Activated CD8-positive, alpha-beta T cell treated with anti-CD3 and anti-CD28 coated beads for 36 hours (primary cell): ENCODE results near the gene PRDM16. TPM values are rescaled to one million over a fixed set of nuclear protein-coding genes. Genes with fewer than 3 reads are reported as not detected.

Experiments
- ATAC-seq: fragments of 200-7000 bp; cut with Tn5 transposase; one replicate; pipeline ENCODE4 v1.10.0; 2021; ENCODE audit warnings: mild to moderate bottlenecking, moderate library complexity
- CTCF ChIA-PET: fragments of 350-600 bp; sonication (Branson Sonifier 250); formaldehyde crosslinking; loops from one replicate; lab custom pipeline; 2021; ENCODE audit warnings: antibody characterized with exemption; lab: Charles Lee
- POLR2A ChIA-PET: fragments of 350-600 bp; sonication (Branson Sonifier 250); formaldehyde crosslinking; loops from one replicate; lab custom pipeline; 2021; ENCODE audit warnings: antibody characterized with exemption; lab: Charles Lee
- DNase-seq: peaks from one replicate; pipeline ENCODE4 v3.0.0-alpha.2; 2020
- H3K27ac Mint-ChIP-seq: one replicate; pipeline ENCODE4 v1.8.0; 2021; ENCODE audit warnings: mild to moderate bottlenecking, mixed read lengths
- H3K27me3 Mint-ChIP-seq: one replicate; pipeline ENCODE4 v1.8.0; 2021; ENCODE audit warnings: mixed read lengths
- H3K36me3 Mint-ChIP-seq: one replicate; pipeline ENCODE4 v1.8.0; 2021; ENCODE audit warnings: low read depth, mixed read lengths
- H3K4me1 Mint-ChIP-seq: one replicate; pipeline ENCODE4 v1.8.0; 2021; ENCODE audit warnings: low read depth, mixed read lengths
- H3K4me3 Mint-ChIP-seq: one replicate; pipeline ENCODE4 v1.8.0; 2021; ENCODE audit warnings: mild to moderate bottlenecking, moderate library complexity, mixed read lengths
- H3K9me3 Mint-ChIP-seq: one replicate; pipeline ENCODE4 v1.8.0; 2021; ENCODE audit warnings: mixed read lengths
- CTCF ChIP-seq: fragments of 200-600 bp; IDR thresholded peaks from one replicate; pipeline ENCODE4 v1.8.0; 2022; ENCODE audit warnings: antibody characterized with exemption, mild to moderate bottlenecking
- intact Hi-C: fragments of 100-400 bp; cut with micrococcal nuclease; formaldehyde crosslinking; loops from one replicate; pipeline ENCODE4 v1.10.0; 2022
- total RNA-seq, 2 experiments: library from RNA; stranded (reverse); gene quantifications; one replicate each; pipeline ENCODE4 v1.2.3, GENCODE V29; 2021

The PRDM16 gene
- total RNA-seq, 2 experiments from 2014 or later = 0.29 to 0.49 TPM

- DNase-seq = no peak
Measured at GRCh38 chr1:3062616-3063378, 6.2 kb upstream of the PRDM16 start.

GRCh38 chr1:3063379-3064295 lies 5.4 kb upstream of the PRDM16 start:
- Mint-ChIP-seq H3K4me3 (no peak overlapping the region), H3K36me3 (no peaks in the 10 kb centered on the region), H3K4me1 (no peaks in the 10 kb centered on the region), H3K27ac (no peak overlapping the region), H3K9me3 (no peaks in the 10 kb centered on the region), H3K27me3 (peaks cover 13% of the 10 kb centered on the region)
- DNase-seq (no peak), ATAC-seq (no peak)
- ChIA-PET CTCF (no interaction called here), POLR2A (no interaction called here)
- intact Hi-C loops = no loop called here
- TF ChIP-seq CTCF = no peak

More at GRCh38 chr1:3062616-3063378, 6.2 kb upstream of the PRDM16 start:
- no peak for ATAC-seq
- ChIA-PET CTCF (no interaction called here), POLR2A (no interaction called here)
- Mint-ChIP-seq H3K27ac (no peak overlapping the region), H3K4me3 (no peak overlapping the region), H3K36me3 (no peaks in the 10 kb centered on the region), H3K4me1 (no peaks in the 10 kb centered on the region), H3K9me3 (no peaks in the 10 kb centered on the region), H3K27me3 (peaks cover 11% of the 10 kb centered on the region)
- intact Hi-C loops = no loop called here
- no peak for TF ChIP-seq CTCF

GRCh38 chr1:3064296-3064850 lies 4.6 kb upstream of the PRDM16 start:
- no peak for ATAC-seq
- intact Hi-C loops = no loop called here
- Mint-ChIP-seq H3K4me1 (peaks cover 2% of the 10 kb centered on the region), H3K4me3 (no peak overlapping the region), H3K27ac (no peak overlapping the region), H3K9me3 (no peaks in the 10 kb centered on the region), H3K36me3 (no peaks in the 10 kb centered on the region), H3K27me3 (peaks cover 16% of the 10 kb centered on the region)
- DNase-seq = no peak
- CTCF ChIA-PET = no interaction called here
- POLR2A ChIA-PET = no interaction called here
- no peak for TF ChIP-seq CTCF

- H3K27me3 Mint-ChIP-seq = peaks cover 16% of the 10 kb centered on the region
- H3K4me1 Mint-ChIP-seq = peaks cover 2% of the 10 kb centered on the region
- H3K4me3 Mint-ChIP-seq = no peak overlapping the region
- no peaks in the 10 kb centered on the region for H3K9me3 Mint-ChIP-seq
- H3K36me3 Mint-ChIP-seq = no peaks in the 10 kb centered on the region
- intact Hi-C loops = no loop called here
- DNase-seq (no peak), ATAC-seq (no peak)
- TF ChIP-seq CTCF = no peak
- H3K27ac Mint-ChIP-seq = no peak overlapping the region
- ChIA-PET POLR2A (no interaction called here), CTCF (no interaction called here)
Measured at GRCh38 chr1:3064901-3065300, 4.1 kb upstream of the PRDM16 start.
